ENCODE results near the gene BAZ2B. TPM values are rescaled to one million over a fixed set of nuclear protein-coding genes. Genes with fewer than 3 reads are reported as not detected.

Gene BAZ2B
- total RNA-seq, 1 donor from 2014 or later: 45.0 TPM

DNA sequence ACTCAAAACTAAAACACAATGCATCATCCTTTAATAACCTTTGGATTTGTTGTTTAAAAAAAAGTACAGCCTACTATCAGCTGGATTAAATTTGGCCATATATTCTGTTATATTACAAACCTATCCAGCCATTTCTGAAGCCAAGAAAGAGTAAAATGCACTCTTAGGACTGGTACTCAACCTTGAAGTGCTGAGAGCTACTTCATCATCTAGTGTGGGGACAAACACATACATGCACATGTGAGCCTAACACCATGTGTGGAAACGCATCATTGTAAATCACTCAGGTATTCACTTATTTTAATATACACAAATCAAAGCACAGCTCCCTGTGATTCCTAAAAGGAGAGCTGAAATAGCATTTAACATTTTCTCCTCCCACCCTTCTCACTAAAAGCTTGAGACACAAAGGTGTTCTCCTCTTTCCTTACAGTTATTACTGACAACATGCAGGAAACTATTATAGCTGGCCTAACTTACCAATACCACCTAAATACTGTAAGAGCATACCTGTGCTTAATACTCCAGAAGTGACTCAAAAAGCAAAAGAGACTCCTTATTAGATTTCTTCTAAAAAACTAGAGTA is 7.5 kb downstream of the BAZ2B start:
- TF ChIP-seq, protein P1, sequence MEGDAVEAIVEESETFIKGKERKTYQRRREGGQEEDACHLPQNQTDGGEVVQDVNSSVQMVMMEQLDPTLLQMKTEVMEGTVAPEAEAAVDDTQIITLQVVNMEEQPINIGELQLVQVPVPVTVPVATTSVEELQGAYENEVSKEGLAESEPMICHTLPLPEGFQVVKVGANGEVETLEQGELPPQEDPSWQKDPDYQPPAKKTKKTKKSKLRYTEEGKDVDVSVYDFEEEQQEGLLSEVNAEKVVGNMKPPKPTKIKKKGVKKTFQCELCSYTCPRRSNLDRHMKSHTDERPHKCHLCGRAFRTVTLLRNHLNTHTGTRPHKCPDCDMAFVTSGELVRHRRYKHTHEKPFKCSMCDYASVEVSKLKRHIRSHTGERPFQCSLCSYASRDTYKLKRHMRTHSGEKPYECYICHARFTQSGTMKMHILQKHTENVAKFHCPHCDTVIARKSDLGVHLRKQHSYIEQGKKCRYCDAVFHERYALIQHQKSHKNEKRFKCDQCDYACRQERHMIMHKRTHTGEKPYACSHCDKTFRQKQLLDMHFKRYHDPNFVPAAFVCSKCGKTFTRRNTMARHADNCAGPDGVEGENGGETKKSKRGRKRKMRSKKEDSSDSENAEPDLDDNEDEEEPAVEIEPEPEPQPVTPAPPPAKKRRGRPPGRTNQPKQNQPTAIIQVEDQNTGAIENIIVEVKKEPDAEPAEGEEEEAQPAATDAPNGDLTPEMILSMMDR (IDR thresholded peaks at IDR 0.05; ENCODE audit: insufficient read depth, low read length, poor library complexity, severe bottlenecking): no peak

DNA sequence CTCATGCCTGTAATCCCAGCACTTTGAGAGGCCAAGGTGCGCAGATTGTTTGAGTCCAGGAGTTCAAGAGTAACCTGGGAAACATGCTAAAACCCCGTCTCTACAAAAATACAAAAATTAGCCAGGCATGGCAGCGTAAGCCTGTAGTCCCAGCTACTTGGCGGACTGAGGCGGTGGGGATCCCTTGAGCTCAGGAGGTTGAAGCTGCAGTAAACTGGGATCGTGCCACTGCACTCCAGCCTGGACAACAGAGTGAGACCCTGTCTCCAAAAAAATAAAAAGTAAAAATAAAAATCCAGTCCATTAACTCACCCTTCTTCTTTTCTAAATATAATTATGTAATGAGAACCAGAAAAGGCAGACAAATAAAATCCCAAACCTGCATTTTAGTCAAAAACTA is 8.2 kb downstream of the BAZ2B start:
- no peak for DNase-seq (ENCODE audit: low read depth)
- Histone ChIP-seq H3K36me3 (ENCODE audit: control insufficient read depth, insufficient read depth, low read length) (no peaks in the 10 kb centered on the region), H3K27me3 (ENCODE audit: control insufficient read depth, insufficient read depth, low read length) (no peaks in the 10 kb centered on the region), H3K4me3 (ENCODE audit: low read depth, low read length) (no peak overlapping the region)
- TF ChIP-seq, protein P1 (IDR thresholded peaks at IDR 0.05; ENCODE audit: insufficient read depth, low read length, poor library complexity, severe bottlenecking): no peak

More for the DNA sequence above, 7.5 kb downstream of the BAZ2B start:
- Histone ChIP-seq H3K27me3 (ENCODE audit: control insufficient read depth, insufficient read depth, low read length) (no peaks in the 10 kb centered on the region), H3K36me3 (ENCODE audit: control insufficient read depth, insufficient read depth, low read length) (no peaks in the 10 kb centered on the region), H3K4me3 (ENCODE audit: low read depth, low read length) (no peak overlapping the region)
- no peak for DNase-seq (ENCODE audit: low read depth)

GRCh38 chr2:159606287-159606686 is 10.1 kb downstream of the BAZ2B start:
- no peaks in the 10 kb centered on the region for H3K27me3 ChIP-seq (ENCODE audit: control insufficient read depth, insufficient read depth, low read length)
- TF ChIP-seq, protein P1 (IDR thresholded peaks at IDR 0.05; ENCODE audit: insufficient read depth, low read length, poor library complexity, severe bottlenecking): no peak
- H3K36me3 ChIP-seq (ENCODE audit: control insufficient read depth, insufficient read depth, low read length): no peaks in the 10 kb centered on the region
- H3K4me3 ChIP-seq (ENCODE audit: low read depth, low read length): no peak overlapping the region
- DNase-seq (ENCODE audit: low read depth): no peak

DNA sequence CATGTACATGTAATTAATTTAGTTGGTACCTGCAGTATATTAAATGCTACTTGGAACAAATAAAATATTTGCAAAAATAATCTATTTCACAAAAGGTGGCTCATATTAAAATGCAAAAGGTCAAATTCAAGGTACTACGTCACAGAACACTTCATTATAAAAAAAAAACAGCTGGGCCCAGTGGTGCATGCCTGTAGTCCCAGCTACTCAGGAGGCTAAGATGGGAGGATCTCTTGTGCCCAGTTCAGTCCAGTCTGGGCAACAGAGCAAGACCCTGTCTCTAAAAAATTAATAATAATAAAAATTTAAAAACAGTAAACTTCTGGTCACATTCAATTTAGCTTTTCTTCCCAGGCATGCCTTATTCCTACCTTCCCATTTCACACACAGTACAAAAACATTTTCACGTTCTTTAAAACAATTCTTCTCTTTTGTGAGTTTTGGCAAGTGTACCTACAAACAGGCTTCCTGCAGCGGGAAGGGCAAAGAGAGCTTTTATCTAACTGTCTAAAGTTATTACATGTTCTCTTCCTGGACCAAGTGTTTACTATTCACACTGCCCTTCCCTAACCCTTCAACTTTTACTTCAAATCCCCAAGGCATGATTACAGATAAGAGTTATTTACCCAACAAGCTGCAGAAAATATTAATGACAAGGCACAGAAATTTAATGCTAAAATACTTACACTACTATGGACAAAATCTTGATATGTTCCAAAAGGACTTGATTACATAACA is 10.7 kb downstream of the BAZ2B start:
- H3K36me3 ChIP-seq (ENCODE audit: control insufficient read depth, insufficient read depth, low read length): no peaks in the 10 kb centered on the region
- no peak overlapping the region for H3K4me3 ChIP-seq (ENCODE audit: low read depth, low read length)
- H3K27me3 ChIP-seq (ENCODE audit: control insufficient read depth, insufficient read depth, low read length): no peaks in the 10 kb centered on the region
- TF ChIP-seq, protein P1 (IDR thresholded peaks at IDR 0.05; ENCODE audit: insufficient read depth, low read length, poor library complexity, severe bottlenecking): no peak
- DNase-seq (ENCODE audit: low read depth): no peak

GRCh38 chr2:159604159-159604558 is 12.2 kb downstream of the BAZ2B start:
- H3K36me3 ChIP-seq (ENCODE audit: control insufficient read depth, insufficient read depth, low read length): no peaks in the 10 kb centered on the region
- no peaks in the 10 kb centered on the region for H3K27me3 ChIP-seq (ENCODE audit: control insufficient read depth, insufficient read depth, low read length)
- DNase-seq (ENCODE audit: low read depth): no peak
- TF ChIP-seq, protein P1 (IDR thresholded peaks at IDR 0.05; ENCODE audit: insufficient read depth, low read length, poor library complexity, severe bottlenecking): no peak
- no peak overlapping the region for H3K4me3 ChIP-seq (ENCODE audit: low read depth, low read length)

Measured in kidney epithelial cell (primary cell).